ENCODE measurements around the gene PTMS. TPM values are rescaled to one million over a fixed set of nuclear protein-coding genes. Genes with fewer than 3 reads are reported as not detected.
A peak's percentile ranks its signal among the peaks of the same experiment; 100 is the strongest.

The PTMS gene
- total and polyA plus RNA-seq, 9 of the 15 experiments (the other 6 are each of a cell fraction or from before 2014, with no cell fraction given): 5.1 to 287 (median 78.5) TPM

GRCh38 chr12:6765048-6765633 lies 1.0 kb upstream of the PTMS start (continued):
- TF ChIP-seq SPI1 (IDR thresholded peaks at IDR 0.05; ENCODE audit: borderline replicate concordance, low read depth, low read length) (no peak), MEF2A (IDR thresholded peaks at IDR 0.05; ENCODE audit: control insufficient read depth, low read depth, low read length) (peak; percentile 81), TEAD4 (IDR thresholded peaks at IDR 0.05; ENCODE audit: low read length) (peak; percentile 93), TEAD4 (CRISPR knock-in tag; IDR thresholded peaks at IDR 0.05; ENCODE audit: borderline replicate concordance) (no peak), NFIC (IDR thresholded peaks at IDR 0.05) (peak; percentile 94), ETS2 (tag; IDR thresholded peaks at IDR 0.05; ENCODE audit: borderline replicate concordance, poor library complexity, severe bottlenecking) (no peak), TCF3 (CRISPR knock-in tag; IDR thresholded peaks at IDR 0.05) (peak; percentile 96), POLR2B (IDR thresholded peaks at IDR 0.05; ENCODE audit: low read depth, partially characterized antibody) (peak; percentile 56), KAT2B (IDR thresholded peaks at IDR 0.05; ENCODE audit: low read depth, low read length) (no peak), TAF9B (IDR thresholded peaks at IDR 0.05; ENCODE audit: partially characterized antibody) (peak; percentile 42), HMG20B (CRISPR knock-in tag; IDR thresholded peaks at IDR 0.05) (no peak), RB1 (IDR thresholded peaks at IDR 0.05; ENCODE audit: low read depth) (no peak), POLR2AphosphoS5 (IDR thresholded peaks at IDR 0.05; ENCODE audit: control insufficient read depth, insufficient read depth, low read depth, low read length) (peak; percentile 80), E2F5 (CRISPR knock-in tag; IDR thresholded peaks at IDR 0.05) (no peak), POU5F1 (IDR thresholded peaks at IDR 0.05; ENCODE audit: borderline replicate concordance, low read depth, low read length, partially characterized antibody) (no peak), MEF2D (tag; conservative IDR thresholded peaks at IDR 0.05; ENCODE audit: low read depth) (peak; percentile 90), EP300 (IDR thresholded peaks at IDR 0.05; ENCODE audit: low read length) (peak; percentile 88), ZNF583 (CRISPR knock-in tag; IDR thresholded peaks at IDR 0.05) (no peak), MYNN (IDR thresholded peaks at IDR 0.05) (no peak; the same call in 1 of the 2 replicates), MYNN (CRISPR knock-in tag; IDR thresholded peaks at IDR 0.05) (no peak), ZNF589 (CRISPR knock-in tag; IDR thresholded peaks at IDR 0.05; ENCODE audit: low read depth) (0 out of 2 replicates have a peak, but pooled peaks have one; percentile 38), MAFF (IDR thresholded peaks at IDR 0.05; ENCODE audit: low read length) (no peak), ILF3 (IDR thresholded peaks at IDR 0.05; ENCODE audit: borderline replicate concordance) (no peak), GTF2B (IDR thresholded peaks at IDR 0.05; ENCODE audit: extremely low read depth, insufficient read length) (no peak), NR2C1 (IDR thresholded peaks at IDR 0.05) (peak; percentile 84), NR2C1 (tag; IDR thresholded peaks at IDR 0.05) (peak; percentile 59)
- TF ChIP-seq, protein P1, sequence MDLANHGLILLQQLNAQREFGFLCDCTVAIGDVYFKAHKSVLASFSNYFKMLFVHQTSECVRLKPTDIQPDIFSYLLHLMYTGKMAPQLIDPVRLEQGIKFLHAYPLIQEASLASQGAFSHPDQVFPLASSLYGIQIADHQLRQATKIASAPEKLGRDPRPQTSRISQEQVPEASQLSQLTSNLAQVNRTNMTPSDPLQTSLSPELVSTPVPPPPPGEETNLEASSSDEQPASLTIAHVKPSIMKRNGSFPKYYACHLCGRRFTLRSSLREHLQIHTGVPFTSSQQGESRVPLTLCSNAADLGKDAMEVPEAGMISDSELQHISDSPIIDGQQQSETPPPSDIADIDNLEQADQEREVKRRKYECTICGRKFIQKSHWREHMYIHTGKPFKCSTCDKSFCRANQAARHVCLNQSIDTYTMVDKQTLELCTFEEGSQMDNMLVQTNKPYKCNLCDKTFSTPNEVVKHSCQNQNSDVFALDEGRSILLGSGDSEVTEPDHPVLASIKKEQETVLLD (IDR thresholded peaks at IDR 0.05): peak; percentile 76

Measured in K562 (cell line).